ENCODE measurements around the gene PUS1. TPM values are rescaled to one million over a fixed set of nuclear protein-coding genes. Genes with fewer than 3 reads are reported as not detected.

Gene PUS1
- total RNA-seq, 1 experiment from 2014 or later, result 74.0 TPM

- Histone ChIP-seq H3K4me2 (ENCODE audit: low read length) (no peak overlapping the region), H3K9me2 (replicated peaks; ENCODE audit: low read length) (no peaks in the 10 kb centered on the region), H2AFZ (ENCODE audit: low read length) (no peak overlapping the region), H3K4me1 (ENCODE audit: insufficient read depth, low read length) (peaks cover under 1% of the 10 kb centered on the region), H4K20me1 (ENCODE audit: low read length) (peaks cover 29% of the 10 kb centered on the region; the same call in 1 of the 2 replicates), H3K27me3 (ENCODE audit: low read length) (no peaks in the 10 kb centered on the region), H3K4me3 (ENCODE audit: low read length) (no peak overlapping the region), H3K9ac (ENCODE audit: low read length) (no peak overlapping the region), H3K9me3 (ENCODE audit: low read length) (no peaks in the 10 kb centered on the region), H3K79me2 (ENCODE audit: low read length) (peaks cover 100% of the 10 kb centered on the region), H3F3A (ENCODE audit: low read length, unreplicated experiment) (no peaks in the 10 kb centered on the region), H3K27ac (ENCODE audit: low read length) (no peak overlapping the region), H3K36me3 (ENCODE audit: low read depth, low read length) (no peaks in the 10 kb centered on the region; the same call in none of the 2 replicates)
- BruUV-seq (replicated peaks), result no TSS peak
- no peak for ATAC-seq
- TF ChIP-seq EZH2phosphoT487 (IDR thresholded peaks at IDR 0.05; ENCODE audit: borderline replicate concordance, low read length), result no peak
- no peak for TF ChIP-seq EZH2 (IDR thresholded peaks at IDR 0.05; ENCODE audit: low read length, unreplicated experiment)
- TF ChIP-seq CTCF (conservative IDR thresholded peaks at IDR 0.05; ENCODE audit: low read depth, low read length), result no peak
- no peak for DNase-seq
- ChIA-PET POLR2A (ENCODE audit: unreplicated experiment) (no interaction called here), CTCF (no interaction called here)
- intact Hi-C loops (cut with micrococcal nuclease), result no loop called here
Observed at GRCh38 chr12:131971226-131971625, 42.1 kb downstream of the PUS1 start.

GRCh38 chr12:131975228-131975627 lies 46.2 kb downstream of the PUS1 start:
- H3K79me2 ChIP-seq (ENCODE audit: low read length), result peaks cover 83% of the 10 kb centered on the region
- no TSS peak for BruUV-seq (replicated peaks)
- peaks cover 11% of the 10 kb centered on the region for H3K4me1 ChIP-seq (ENCODE audit: insufficient read depth, low read length)
- no peak overlapping the region for H3K4me3 ChIP-seq (ENCODE audit: low read length)
- DNase-seq (no peak), ATAC-seq (no peak)
- no peaks in the 10 kb centered on the region for H3K9me3 ChIP-seq (ENCODE audit: low read length)
- H3F3A ChIP-seq (ENCODE audit: low read length, unreplicated experiment), result no peaks in the 10 kb centered on the region
- H3K4me2 ChIP-seq (ENCODE audit: low read length), result no peak overlapping the region
- H2AFZ ChIP-seq (ENCODE audit: low read length), result no peak overlapping the region
- no peaks in the 10 kb centered on the region for H3K27me3 ChIP-seq (ENCODE audit: low read length)
- no peak for TF ChIP-seq EZH2phosphoT487 (IDR thresholded peaks at IDR 0.05; ENCODE audit: borderline replicate concordance, low read length)
- no peak for TF ChIP-seq CTCF (conservative IDR thresholded peaks at IDR 0.05; ENCODE audit: low read depth, low read length)
- TF ChIP-seq EZH2 (IDR thresholded peaks at IDR 0.05; ENCODE audit: low read length, unreplicated experiment), result no peak
- no peak overlapping the region for H3K9ac ChIP-seq (ENCODE audit: low read length)
- no peaks in the 10 kb centered on the region for H3K9me2 ChIP-seq (replicated peaks; ENCODE audit: low read length)
- H4K20me1 ChIP-seq (ENCODE audit: low read length), result peaks cover 29% of the 10 kb centered on the region; the same call in 1 of the 2 replicates
- intact Hi-C loops (cut with micrococcal nuclease), result no loop called here
- peaks cover 5% of the 10 kb centered on the region; the same call in 1 of the 2 replicates for H3K36me3 ChIP-seq (ENCODE audit: low read depth, low read length)
- H3K27ac ChIP-seq (ENCODE audit: low read length), result no peak overlapping the region
- POLR2A ChIA-PET (ENCODE audit: unreplicated experiment), result no interaction called here
- CTCF ChIA-PET, result interaction anchor here (0.6 kb wide), 1 partner anchor 858 kb away, joined by 3 read pairs; no protein-coding TSS in a partner anchor

- H3K36me3 ChIP-seq (ENCODE audit: low read depth, low read length), result peaks cover 26% of the 10 kb centered on the region; the same call in 1 of the 2 replicates
- H3K4me1 ChIP-seq (ENCODE audit: insufficient read depth, low read length), result peaks cover 11% of the 10 kb centered on the region
- H3K4me2 ChIP-seq (ENCODE audit: low read length), result no peak overlapping the region
- intact Hi-C loops (cut with micrococcal nuclease), result loop anchor here (1.0 kb wide), 1 partner anchor 14 kb away; no protein-coding TSS in a partner anchor
- peaks cover 17% of the 10 kb centered on the region; the same call in 1 of the 2 replicates for H4K20me1 ChIP-seq (ENCODE audit: low read length)
- ATAC-seq, result no peak; the same call in 1 of the 2 replicates
- no peak overlapping the region for H3K9ac ChIP-seq (ENCODE audit: low read length)
- H3F3A ChIP-seq (ENCODE audit: low read length, unreplicated experiment), result no peaks in the 10 kb centered on the region
- H3K27ac ChIP-seq (ENCODE audit: low read length), result no peak overlapping the region
- peaks cover 39% of the 10 kb centered on the region for H3K79me2 ChIP-seq (ENCODE audit: low read length)
- BruUV-seq (replicated peaks), result no TSS peak
- CTCF ChIA-PET, result interaction anchor here (0.6 kb wide), 2 partner anchors 28 to 144 kb away, joined by 3 to 5 read pairs; no protein-coding TSS in a partner anchor
- no peak overlapping the region for H2AFZ ChIP-seq (ENCODE audit: low read length)
- POLR2A ChIA-PET (ENCODE audit: unreplicated experiment), result no interaction called here
- no peaks in the 10 kb centered on the region for H3K27me3 ChIP-seq (ENCODE audit: low read length)
- H3K9me3 ChIP-seq (ENCODE audit: low read length), result no peaks in the 10 kb centered on the region
- TF ChIP-seq CTCF (conservative IDR thresholded peaks at IDR 0.05; ENCODE audit: low read depth, low read length), result no peak
- no peak for TF ChIP-seq EZH2 (IDR thresholded peaks at IDR 0.05; ENCODE audit: low read length, unreplicated experiment)
- no peak for TF ChIP-seq EZH2phosphoT487 (IDR thresholded peaks at IDR 0.05; ENCODE audit: borderline replicate concordance, low read length)
- no peak for DNase-seq
- no peak overlapping the region for H3K4me3 ChIP-seq (ENCODE audit: low read length)
- H3K9me2 ChIP-seq (replicated peaks; ENCODE audit: low read length), result no peaks in the 10 kb centered on the region
Observed at GRCh38 chr12:131979606-131980005, 50.5 kb downstream of the PUS1 start.
